Frontal cortex (tissue), 4 donors: ENCODE data around the gene USP46. TPM values are rescaled to one million over a fixed set of nuclear protein-coding genes. Genes with fewer than 3 reads are reported as not detected.

Experiments used
- DNase-seq, 2 donors: peaks; one replicate each; pipeline ENCODE4 v3.0.0; 2012; ENCODE audit warnings: low spot score in 2 of 2
- FAIRE-seq: peaks from 2 replicates; lab custom pipeline; 2012; peaks lifted over from hg19 to GRCh38; lab: Jason Lieb, UNC
- total RNA-seq: library from RNA; depleted of rRNA; stranded (reverse); fragments of >200 nt; gene quantifications from one replicate; pipeline ENCODE4 v1.2.3, GENCODE V29; 2014
- donor health status: control.
- donor health status: control.
- donor health status: control.

USP46 gene
- total RNA-seq, 1 donor from 2014 or later = 56.7 TPM

- DNase-seq = no peak
- no peak for FAIRE-seq
These were observed 33.9 kb downstream of the USP46 start for GRCh38 chr4:52625216-52625615.

- FAIRE-seq (no peak), DNase-seq (no peak)
These were observed 36.5 kb downstream of the USP46 start for GRCh38 chr4:52622564-52622963.

- FAIRE-seq (no peak), DNase-seq (no peak)
These were observed 37.5 kb downstream of the USP46 start for GRCh38 chr4:52621567-52621966.

GRCh38 chr4:52619591-52619931, 39.5 kb downstream of the USP46 start:
- no peak for FAIRE-seq
- no peak for DNase-seq

GRCh38 chr4:52618795-52619590, 40.1 kb downstream of the USP46 start:
- DNase-seq (no peak), FAIRE-seq (no peak)

- DNase-seq = peak in 1 of 2 donors; percentile 17
- FAIRE-seq = no peak
These were observed 41.6 kb downstream of the USP46 start for GRCh38 chr4:52617336-52618020.

GRCh38 chr4:52614241-52614640, 44.9 kb downstream of the USP46 start:
- FAIRE-seq (no peak), DNase-seq (no peak)

GRCh38 chr4:52612341-52612740, 46.8 kb downstream of the USP46 start:
- DNase-seq = no peak
- no peak for FAIRE-seq

GRCh38 chr4:52611030-52611555, 48.0 kb downstream of the USP46 start:
- FAIRE-seq (no peak), DNase-seq (no peak)

- DNase-seq (no peak), FAIRE-seq (no peak)
These were observed 52.4 kb downstream of the USP46 start for GRCh38 chr4:52606726-52607125.

- FAIRE-seq = no peak
These were observed 53.1 kb downstream of the USP46 start for GRCh38 chr4:52606040-52606439.

GRCh38 chr4:52604215-52604614, 54.9 kb downstream of the USP46 start:
- FAIRE-seq = no peak
- DNase-seq = no peak

More at GRCh38 chr4:52606040-52606439, 53.1 kb downstream of the USP46 start:
- no peak for DNase-seq

GRCh38 chr4:52600275-52600674, 58.8 kb downstream of the USP46 start:
- FAIRE-seq (no peak), DNase-seq (no peak)

GRCh38 chr4:52595001-52595400, 64.1 kb downstream of the USP46 start:
- DNase-seq = no peak
- FAIRE-seq = no peak

GRCh38 chr4:52592287-52592686, 66.8 kb downstream of the USP46 start:
- no peak for FAIRE-seq
- DNase-seq = no peak

- no peak for FAIRE-seq
These were observed 70.1 kb downstream of the USP46 start for GRCh38 chr4:52588771-52589591.

GRCh38 chr4:52588097-52588496, 71.0 kb downstream of the USP46 start:
- FAIRE-seq (no peak), DNase-seq (peak; percentile 4 to 16)

More at GRCh38 chr4:52588771-52589591, 70.1 kb downstream of the USP46 start:
- DNase-seq = no peak

- FAIRE-seq (no peak), DNase-seq (no peak)
These were observed 73.0 kb downstream of the USP46 start for GRCh38 chr4:52586069-52586468.

- FAIRE-seq = no peak
- no peak for DNase-seq
These were observed 73.7 kb downstream of the USP46 start for GRCh38 chr4:52585379-52585778.

GRCh38 chr4:52579602-52580272, 79.4 kb downstream of the USP46 start:
- no peak for FAIRE-seq
- DNase-seq = no peak
